HG03571 (cell line): Measurements from ENCODE around the gene SLC4A5.
"Not testable (repeated sequence)": the region's sequence is repeated elsewhere in the genome, so short reads cannot be mapped to it uniquely, and the experiment has no call there.

Source experiments
- ATAC-seq: cut with Tn5 transposase; IDR thresholded peaks from one replicate; pipeline ENCODE4 v1.9.1; 2021; ENCODE audit not compliant: unreplicated experiment

Gene SLC4A5

GRCh38 chr2:74366036-74366435 lies 22.8 kb upstream of the SLC4A5 start:
- no peak for ATAC-seq

GRCh38 chr2:74364533-74365505 lies 21.6 kb upstream of the SLC4A5 start:
- ATAC-seq: no peak

DNA sequence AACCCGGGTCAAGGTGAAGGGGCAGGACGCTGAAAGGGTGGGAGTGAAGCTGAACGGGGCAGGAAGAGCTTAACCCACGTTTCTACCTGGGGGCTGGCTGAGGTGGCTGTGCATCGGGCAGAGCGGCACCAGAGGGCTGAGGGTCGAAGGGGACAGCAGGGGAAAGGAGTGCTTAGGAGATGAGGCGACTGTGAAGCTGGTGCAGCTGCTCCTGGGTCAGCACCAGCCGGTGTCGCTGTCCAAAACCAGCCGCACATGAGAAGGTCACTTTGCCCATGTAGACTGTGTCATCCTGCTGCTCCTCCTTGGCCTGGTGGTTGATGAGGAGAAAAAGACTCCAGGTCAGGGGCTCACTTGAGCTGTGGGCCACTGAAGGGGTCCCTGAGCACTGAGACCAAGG lies 18.1 kb upstream of the SLC4A5 start:
- no peak for ATAC-seq

DNA sequence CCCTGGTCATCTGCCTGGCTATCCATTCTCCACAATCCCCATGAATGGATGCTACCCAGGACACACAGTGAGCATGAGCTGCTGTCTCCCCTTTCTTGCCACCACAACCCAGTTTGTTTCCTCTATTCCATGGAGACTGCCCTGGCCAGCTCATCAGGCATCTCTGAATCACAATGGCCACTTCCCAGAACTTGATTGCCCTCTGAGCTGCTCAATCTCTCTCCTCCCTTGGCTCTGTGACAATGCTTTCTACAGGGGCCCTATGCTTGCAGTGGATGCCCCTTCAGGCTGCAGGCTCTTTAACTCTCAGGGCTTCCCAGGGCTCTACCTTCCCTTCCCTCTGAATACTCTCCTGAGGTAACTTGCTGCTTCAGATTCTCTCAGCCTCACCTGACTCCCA lies 14.4 kb upstream of the SLC4A5 start:
- ATAC-seq: no peak

DNA sequence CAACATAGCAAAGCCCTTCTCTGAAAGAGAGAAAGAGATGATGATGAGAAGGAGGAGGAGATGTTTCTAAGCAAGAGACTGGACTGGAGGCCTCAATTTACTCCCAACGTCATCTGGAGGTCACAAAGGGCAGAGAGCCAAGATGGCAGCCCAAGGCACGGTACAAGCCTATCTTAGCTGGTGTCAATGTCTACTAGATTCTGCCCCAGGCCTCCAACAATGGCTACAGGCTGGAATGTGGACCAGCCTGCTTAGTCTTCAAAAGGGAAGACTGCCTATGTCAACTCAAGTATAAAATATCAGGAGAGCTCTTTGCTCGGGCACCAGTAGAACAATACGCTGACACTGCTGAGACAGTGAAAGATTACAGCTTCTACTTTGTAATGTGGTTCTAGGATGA lies 6.7 kb upstream of the SLC4A5 start:
- no peak for ATAC-seq

DNA sequence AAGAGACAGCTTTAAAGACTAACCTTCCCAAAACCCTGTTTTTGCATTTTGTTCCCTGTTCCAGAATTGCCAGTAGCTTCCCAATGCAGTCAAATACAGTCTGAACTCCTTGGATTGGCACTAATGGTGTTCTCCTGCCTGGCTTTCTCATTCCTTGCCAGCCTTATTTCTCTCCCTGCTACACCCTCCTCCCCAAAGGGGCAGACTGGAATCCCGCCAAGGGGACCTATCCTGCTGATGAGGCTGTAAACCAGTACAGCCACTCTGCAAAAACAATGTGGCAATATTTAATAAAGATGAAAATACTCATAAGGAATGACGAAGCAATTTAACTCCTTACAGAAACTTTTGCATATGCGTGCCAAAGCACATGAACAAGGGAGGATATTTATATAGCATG lies 4.5 kb upstream of the SLC4A5 start:
- ATAC-seq: no peak

DNA sequence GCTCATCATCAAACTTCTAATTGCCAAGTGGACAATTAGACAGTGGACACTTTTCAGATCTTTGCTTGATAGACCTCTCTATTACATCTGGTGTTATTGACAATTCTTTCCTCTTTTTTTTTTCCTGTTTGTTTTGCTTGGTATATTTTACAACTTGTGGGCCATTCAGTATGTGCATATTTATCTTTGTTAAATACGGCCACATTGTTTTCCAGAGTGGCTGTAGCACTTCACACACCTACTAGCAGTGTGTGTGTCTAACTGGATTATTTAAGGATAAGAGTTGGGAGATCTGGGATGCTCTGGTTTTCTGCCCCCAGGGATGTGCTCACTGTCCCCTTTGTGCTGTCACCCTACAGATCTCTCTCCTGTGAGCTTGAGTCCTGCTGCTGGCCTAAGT lies 4.1 kb upstream of the SLC4A5 start:
- no peak for ATAC-seq

GRCh38 chr2:74345272-74345943 lies 2.2 kb upstream of the SLC4A5 start:
- ATAC-seq: no peak

- not testable (repeated sequence) for ATAC-seq
Measured at GRCh38 chr2:74336227-74336626, 7.0 kb downstream of the SLC4A5 start.

GRCh38 chr2:74334931-74335333 lies 8.3 kb downstream of the SLC4A5 start:
- no peak for ATAC-seq

GRCh38 chr2:74333896-74334586 lies 9.2 kb downstream of the SLC4A5 start:
- no peak for ATAC-seq

DNA sequence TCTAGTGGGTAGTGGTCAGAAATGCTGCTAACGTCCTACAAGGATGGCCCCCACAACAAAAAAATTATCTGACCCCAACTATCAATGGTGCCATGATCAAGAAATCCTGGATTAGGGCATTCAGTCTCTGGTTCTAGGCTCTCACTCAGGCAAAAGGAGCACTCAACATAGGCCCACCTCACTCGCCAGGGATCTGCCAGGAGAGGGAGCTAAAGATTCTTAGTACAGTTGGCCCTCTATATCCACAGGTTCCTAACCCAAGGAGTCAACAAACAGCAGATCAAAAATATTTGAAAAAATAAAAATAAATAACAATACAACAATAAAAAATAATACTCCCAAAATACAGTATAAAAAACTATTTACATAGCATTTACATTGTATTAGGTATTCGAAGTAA lies 10.0 kb downstream of the SLC4A5 start:
- ATAC-seq: no peak

- ATAC-seq: no peak
Measured at GRCh38 chr2:74332550-74333174, 10.6 kb downstream of the SLC4A5 start.

- no peak for ATAC-seq
Measured at GRCh38 chr2:74328573-74328972, 14.6 kb downstream of the SLC4A5 start.

GRCh38 chr2:74328074-74328473 lies 15.1 kb downstream of the SLC4A5 start:
- ATAC-seq: no peak

DNA sequence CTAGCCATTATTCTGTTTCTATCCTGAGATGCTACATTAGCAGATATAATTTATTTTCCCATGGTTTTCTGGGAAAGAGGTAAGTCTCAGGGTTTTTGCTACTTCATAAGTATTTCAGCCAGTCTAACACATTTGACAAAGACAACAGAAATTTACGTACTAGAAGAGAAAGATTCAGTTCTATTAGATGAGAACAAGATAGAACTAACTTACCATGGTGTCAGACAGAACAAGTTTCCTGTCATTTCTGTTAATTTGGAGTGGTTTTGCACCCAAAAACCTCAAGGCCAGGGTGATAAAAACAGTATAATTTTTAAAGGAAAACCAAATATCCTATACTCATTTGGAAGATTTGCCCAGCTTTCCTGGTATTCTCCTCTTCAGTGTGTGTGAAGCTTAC lies 15.6 kb downstream of the SLC4A5 start:
- ATAC-seq: no peak

DNA sequence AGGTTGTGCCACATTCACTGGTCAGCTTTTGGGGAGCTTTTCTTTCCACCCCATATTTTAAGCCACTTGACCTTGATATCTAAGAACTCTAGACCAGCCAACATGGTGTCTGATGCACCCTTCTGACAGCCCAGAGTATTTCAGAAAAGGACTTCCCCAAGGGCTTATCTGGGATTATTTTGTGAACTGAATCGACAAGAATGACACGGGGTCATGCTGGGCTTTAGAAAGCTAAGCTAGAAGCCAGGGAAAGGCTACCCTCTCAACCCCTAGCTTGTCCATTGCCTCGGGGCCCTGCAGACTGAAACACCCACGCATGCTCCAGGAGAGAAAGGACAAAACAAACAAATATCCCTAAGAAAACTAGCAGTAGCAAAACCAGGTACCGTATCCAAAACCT lies 16.0 kb downstream of the SLC4A5 start:
- no peak for ATAC-seq

DNA sequence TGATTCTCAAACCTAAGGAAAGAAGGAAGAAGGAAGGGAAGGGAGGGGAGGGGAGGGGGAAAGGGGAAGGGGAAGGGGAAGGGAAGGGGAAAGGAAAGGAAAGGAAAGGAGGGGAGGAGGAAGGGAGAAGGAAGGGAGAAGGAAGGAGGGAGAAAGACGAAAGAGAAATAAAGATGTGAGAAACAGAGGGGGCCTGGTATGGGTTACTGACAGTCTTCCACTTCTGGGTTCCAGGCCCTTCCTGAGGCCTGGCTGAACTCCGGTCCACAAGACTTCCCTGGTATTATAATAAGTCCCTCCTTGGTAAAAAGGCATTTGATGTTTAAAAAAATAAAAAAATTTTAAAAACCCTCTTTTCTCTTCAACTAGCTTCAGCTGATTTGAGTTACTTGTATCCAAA lies 17.4 kb downstream of the SLC4A5 start:
- no peak for ATAC-seq

- no peak for ATAC-seq
Measured at GRCh38 chr2:74321737-74322136, 21.5 kb downstream of the SLC4A5 start.

DNA sequence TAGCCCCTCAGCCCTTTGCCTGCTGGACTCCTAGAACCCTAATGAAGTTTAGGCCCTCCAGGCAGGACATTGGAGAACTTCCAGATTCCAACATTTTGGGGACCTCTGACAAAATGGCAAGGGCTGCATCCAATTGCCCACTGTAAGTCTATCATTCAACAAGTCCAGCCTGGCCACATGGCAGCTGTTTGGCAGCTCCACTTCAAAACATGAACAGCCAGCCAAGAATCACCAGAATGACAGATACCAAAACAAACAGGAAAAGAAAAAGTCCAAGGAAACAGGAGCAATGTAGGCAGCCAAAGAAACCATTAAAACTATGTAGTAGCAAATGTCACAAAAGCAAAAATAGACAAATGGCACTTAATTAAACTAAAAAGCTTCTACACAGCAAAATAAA lies 25.5 kb downstream of the SLC4A5 start:
- no peak for ATAC-seq

DNA sequence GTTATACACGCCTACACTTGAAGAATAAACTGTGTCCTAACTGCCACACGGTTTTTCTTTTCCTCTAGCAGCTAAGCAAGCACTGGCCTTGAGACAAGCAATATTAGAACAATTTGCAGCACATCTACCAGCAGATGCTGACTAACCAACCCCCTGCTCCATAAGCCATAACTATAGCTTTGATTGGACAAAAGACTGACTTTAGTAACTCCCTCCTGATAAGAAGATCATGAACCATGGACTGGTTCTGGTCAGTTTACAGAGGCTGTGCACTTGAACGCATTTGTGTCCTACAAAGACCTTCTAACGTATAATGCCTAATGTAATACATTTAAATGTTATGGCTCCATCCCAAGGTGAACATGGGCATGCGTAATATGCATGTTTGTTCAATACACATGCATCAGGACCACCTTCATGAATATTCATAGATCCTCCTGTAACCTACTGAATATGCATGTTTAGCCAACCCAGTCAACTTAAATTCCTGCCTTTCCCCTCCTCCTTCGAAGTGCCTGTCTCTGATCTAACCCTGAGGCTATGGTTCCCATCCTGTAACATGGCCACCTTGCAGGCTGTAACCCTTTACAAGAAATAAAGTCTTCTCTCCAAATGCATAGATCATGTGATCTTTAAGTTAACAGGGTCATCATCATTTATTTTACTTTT lies 26.5 kb downstream of the SLC4A5 start:
- ATAC-seq: no peak
